GM18505 (cell line): ENCODE measurements around the gene NAALAD2.
"Not testable (repeated sequence)": the region's sequence is repeated elsewhere in the genome, so short reads cannot be mapped to it uniquely, and the experiment has no call there.

ENCODE experiments used
- ATAC-seq: cut with Tn5 transposase; IDR thresholded peaks from one replicate; pipeline ENCODE4 v1.9.1; 2021; ENCODE audit not compliant: unreplicated experiment
- POLR2A ChIP-seq: IDR thresholded peaks from 4 replicates; pipeline ENCODE4 v1.6.1; 2011; ENCODE audit warnings: borderline replicate concordance; ENCODE audit not compliant: insufficient read depth, insufficient read length; ENCODE audit errors: extremely low read depth

The NAALAD2 gene

GRCh38 chr11:90213322-90213721 is 78.9 kb downstream of the NAALAD2 start:
- TF ChIP-seq POLR2A: no peak
- ATAC-seq: no peak

DNA sequence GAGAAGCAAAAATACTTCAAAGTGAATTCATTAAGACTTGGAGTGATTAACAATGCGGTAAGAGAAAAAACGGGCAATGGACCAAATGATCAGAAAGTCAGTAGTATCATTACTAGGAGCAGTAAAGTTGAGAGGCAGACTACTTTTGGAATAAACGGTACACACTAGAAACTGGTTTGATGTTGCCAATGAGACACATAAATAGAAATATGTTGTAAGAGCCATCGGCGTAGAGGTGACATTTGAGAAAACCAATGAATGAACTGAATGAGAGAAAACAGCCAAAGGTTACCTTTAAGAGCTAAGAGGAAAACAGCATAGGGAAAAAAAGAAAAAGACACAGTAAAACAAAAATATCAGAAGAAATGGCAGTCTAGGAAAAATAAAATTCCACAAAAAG is 82.1 kb downstream of the NAALAD2 start:
- ATAC-seq: no peak

DNA sequence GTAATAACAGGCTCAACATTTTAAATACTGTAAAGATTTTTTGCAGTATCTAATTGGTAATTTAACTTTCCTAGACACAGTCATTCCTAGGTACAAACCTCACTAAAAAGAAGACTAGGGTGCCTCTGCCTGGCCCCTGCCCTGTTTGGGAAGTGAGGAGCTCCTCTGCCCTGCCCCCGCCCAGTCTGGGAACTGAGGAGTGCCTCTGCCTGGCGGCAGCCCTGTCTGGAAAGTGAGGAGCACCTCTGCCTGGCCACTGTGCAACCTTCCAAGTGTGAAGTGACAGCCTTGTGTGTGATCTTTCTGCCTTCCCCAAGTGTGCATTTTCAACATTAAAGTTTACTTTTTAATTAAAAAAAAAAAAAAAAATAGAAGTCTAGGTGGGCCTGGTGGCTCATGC is 84.1 kb downstream of the NAALAD2 start:
- ATAC-seq: no peak

More for the DNA sequence above, 82.1 kb downstream of the NAALAD2 start:
- TF ChIP-seq POLR2A: no peak

DNA sequence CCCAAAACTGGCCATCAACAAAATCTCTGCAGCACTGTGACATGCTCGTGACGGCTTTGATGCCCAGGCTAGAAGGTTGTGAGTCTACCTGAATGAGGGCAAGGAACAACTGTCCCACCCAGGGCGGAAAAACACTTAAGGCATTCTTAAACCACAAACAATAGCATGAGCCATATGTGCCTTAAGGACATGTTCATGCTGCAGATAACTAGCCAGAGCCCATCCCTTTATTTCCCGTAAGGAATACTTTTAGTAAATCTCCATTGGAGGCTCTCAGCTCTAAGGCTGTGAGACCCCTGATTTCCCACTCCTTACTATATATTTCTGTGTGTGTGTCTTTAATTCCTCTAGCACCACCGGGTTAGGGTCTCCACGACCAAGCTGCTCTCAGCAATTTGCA is 85.0 kb downstream of the NAALAD2 start:
- ATAC-seq: no peak
- no peak for TF ChIP-seq POLR2A

More for the DNA sequence above, 84.1 kb downstream of the NAALAD2 start:
- TF ChIP-seq POLR2A: no peak

- ATAC-seq: no peak
- TF ChIP-seq POLR2A: no peak
Observed at GRCh38 chr11:90220391-90220790, 85.9 kb downstream of the NAALAD2 start.

DNA sequence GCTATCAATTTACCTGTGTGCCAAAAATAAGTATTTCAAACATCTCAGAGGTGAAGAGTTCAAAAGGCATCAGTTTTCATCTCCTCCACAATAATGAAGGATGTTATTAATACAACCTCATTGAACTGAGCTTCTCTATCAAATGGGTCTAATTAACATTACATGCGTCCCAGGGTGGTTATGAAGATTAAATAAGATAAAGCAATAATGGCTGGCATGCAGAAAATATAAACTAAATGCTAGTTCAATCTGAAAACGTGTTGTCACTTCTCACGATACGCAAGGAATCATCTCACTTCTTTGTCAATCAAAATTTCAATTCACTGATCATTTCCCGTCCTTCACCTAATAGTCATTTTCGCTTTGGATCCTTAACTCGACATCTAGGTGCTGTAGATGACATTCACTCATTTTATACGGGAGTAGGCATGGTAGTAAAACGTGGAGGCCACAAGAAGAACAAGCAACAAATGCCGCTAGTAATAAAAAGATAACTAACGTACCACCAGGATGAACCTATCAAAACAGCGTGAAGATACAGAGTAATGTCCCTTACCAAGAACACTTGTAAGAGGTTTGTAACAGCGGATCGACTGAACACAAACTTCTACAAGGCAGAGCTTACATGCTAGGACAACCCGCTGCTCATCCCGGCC is 87.5 kb downstream of the NAALAD2 start:
- TF ChIP-seq POLR2A: no peak
- no peak for ATAC-seq

DNA sequence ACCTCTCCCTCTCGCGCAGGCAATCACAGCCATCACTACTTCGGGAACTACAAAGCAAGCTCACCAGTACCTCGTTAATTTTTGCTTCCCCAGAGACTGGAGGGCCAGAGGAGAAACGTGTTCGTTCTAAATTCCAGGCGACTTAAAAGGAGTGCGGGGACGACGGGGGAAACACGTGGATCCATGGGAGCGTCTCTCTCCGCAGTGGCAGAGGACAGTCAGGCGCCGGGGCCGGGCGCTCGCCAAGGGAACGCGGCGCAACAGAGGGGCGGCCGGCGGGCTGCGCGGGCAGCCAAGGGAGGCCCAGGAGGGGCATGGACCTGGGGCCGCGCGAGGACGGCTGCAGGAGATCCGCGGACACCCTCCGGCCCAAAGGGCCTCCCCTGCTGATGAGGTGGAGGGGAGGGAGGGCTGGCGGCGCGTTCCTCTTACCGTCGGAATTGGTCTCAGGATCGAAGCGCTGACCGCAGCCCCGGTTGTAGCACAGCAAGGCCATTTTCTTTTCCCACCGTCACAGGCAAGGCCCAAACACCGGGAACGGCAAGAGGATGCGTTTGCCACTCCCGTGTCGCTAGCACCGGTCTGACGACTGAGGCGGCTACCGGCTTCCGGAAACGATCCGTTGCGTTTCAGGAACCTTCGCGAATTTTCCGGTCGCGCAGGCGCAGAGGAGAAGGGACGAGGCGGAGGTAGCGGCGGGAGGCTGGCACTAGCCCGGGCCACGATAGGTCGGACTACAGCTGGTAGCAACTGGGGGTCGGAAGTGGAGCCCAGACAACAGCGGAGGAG is 88.2 kb downstream of the NAALAD2 start, which contains the start of gene CHORDC1:
Gene CHORDC1, minus strand, starts transcription at position 591 of the 789 bp plus-strand sequence. Its CDS starts 95 bp downstream, at position 496.
- TF ChIP-seq POLR2A: peak; percentile 81
- peak; percentile 89 for ATAC-seq

DNA sequence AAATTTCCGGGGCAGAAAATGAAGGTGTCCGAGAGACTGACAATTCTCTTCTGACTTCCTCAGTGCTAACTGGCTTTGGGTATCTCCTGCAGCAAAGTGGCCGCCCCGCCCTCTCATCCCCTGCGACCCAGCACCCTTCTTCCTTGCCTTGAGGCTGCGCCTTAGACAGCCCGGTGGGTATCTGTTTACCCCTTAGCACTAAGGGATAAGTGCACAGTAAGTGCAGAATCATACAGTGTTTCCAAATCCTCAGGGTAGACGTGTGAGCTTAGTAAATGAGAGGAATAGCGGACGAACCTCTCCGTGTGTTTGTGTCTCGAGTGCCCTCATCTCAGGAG is 88.8 kb downstream of the NAALAD2 start:
- no peak for TF ChIP-seq POLR2A
- peak; percentile 45 for ATAC-seq

DNA sequence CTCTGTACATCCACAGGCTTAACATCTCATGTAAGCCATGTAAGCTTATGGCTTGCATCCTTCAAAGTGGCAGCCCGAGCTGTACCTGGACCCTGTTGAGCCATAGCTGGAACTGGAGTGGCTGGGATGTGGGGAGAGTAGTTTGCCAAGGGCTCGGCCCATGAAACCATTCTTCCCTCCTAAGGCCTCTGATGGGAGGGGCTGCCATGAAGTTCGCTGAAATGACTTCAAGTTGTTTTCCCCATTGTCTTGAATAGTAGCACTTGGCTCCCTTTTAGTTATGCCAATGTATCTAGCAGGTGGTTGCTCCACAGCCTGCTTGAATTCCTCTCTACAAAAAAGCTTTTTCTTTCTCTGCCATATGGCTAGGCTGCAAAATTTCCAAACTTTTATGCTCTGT is 93.6 kb downstream of the NAALAD2 start:
- ATAC-seq: no peak
- TF ChIP-seq POLR2A: no peak

DNA sequence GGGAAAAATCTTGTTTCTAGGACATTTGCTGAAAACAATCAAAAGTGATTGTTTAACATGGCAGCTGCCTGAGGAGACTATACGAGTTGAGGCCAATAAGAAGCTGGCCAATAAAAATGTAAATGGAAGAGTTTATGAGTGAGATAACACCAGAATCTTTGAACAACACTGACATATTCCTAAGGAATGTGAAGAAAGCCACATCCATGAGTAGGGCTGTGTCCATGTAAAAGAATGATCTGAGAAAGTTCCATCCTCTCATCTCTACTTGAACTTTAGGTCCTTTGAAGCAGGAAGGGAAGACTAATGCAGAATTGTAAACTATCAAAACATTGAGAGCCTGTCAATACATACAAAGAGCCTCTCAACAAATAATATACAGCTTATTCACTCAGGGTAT is 95.3 kb downstream of the NAALAD2 start:
- ATAC-seq: no peak
- TF ChIP-seq POLR2A: no peak

DNA sequence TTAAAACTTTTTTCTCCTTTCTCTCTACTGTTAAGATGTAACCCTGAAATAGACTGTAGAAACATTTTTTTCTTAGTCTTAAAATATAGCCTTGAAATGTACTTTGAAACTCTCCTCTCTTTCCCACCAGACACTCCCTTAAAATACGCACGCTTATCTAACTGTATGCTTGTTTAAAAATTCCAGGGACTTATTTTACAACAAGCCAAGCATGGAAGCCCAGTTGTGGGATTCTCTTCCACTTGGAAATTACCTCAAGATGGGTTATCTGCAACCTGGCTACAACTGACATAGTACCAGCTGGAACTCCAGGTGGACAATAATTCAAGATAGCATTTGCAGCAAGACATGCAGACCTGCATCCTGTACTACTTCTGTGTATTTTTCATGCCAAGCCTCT is 100.5 kb downstream of the NAALAD2 start:
- TF ChIP-seq POLR2A: no peak
- ATAC-seq: no peak

- ATAC-seq: no peak
- no peak for TF ChIP-seq POLR2A
Observed at GRCh38 chr11:90235526-90235925, 101.1 kb downstream of the NAALAD2 start.

DNA sequence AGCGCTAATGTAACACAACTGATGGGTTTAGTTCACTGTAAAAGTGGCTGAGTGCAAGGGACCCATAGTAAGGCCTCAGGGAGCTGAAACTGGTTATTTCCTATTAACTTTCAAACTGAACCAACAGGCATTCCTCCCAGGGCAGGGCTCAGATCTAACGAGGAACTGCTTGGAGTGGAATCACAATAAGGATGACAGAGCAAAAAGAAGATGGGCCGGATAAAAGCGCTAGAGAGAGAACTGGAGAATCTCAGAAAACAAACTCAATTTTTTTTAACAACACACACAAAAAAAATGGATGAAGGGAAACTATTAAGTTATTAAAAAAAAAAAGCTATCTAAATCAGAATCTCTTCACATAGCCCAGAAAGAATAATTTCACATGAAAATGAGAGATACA is 102.5 kb downstream of the NAALAD2 start:
- TF ChIP-seq POLR2A: no peak
- ATAC-seq: no peak

DNA sequence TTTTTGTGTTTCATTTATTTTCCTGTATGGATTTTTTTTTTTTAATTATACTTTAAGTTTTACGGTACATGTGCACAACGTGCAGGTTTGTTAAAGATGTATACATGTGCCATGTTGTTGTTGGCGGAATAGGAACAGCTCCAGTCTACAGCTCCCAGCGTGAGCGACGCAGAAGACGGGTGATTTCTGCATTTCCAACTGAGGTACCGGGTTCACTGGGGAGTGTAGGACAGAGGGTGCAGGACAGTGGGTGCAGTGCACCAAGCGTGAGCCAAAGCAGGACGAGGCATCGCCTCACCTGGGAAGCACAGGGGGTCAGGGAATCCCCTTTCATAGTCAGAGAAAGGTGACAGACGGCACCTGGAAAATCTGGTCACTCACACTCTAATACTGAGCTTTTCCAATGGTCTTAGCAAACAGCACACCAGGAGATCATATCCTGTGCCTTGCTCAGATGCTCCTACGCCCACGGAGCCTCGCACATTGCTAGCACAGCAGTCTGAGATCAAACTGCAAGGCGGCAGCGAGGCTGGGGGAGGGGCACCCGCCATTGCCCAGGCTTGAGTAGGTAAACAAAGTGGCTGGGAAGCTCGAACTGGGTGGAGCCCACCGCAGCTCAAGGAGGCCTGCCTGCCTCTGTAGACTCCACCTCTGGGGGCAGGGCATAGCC is 105.6 kb downstream of the NAALAD2 start:
- ATAC-seq: not testable (repeated sequence)
